ENCODE data around the gene PPP2R5B.

GRCh38 chr11:64935359-64936081 is 11.0 kb downstream of the PPP2R5B start, which contains the start of gene GPHA2:
- TF ChIP-seq CTCF (IDR thresholded peaks at IDR 0.05): no peak
- no peak for TF ChIP-seq TP53 (CRISPR knock-in tag; IDR thresholded peaks at IDR 0.05)
- no peak for TF ChIP-seq ZNF317 (CRISPR knock-in tag; IDR thresholded peaks at IDR 0.05; ENCODE audit: borderline replicate concordance, low read depth)
- no peak for TF ChIP-seq USF2 (CRISPR knock-in tag; IDR thresholded peaks at IDR 0.05)
- TF ChIP-seq ZNF232 (CRISPR knock-in tag; IDR thresholded peaks at IDR 0.05): no peak
- no peak for TF ChIP-seq ZNF416 (CRISPR knock-in tag; IDR thresholded peaks at IDR 0.05)
- TF ChIP-seq GABPB1 (CRISPR knock-in tag; IDR thresholded peaks at IDR 0.05): no peak
- TF ChIP-seq ATF3 (CRISPR knock-in tag; conservative IDR thresholded peaks at IDR 0.05): no peak
